ENCODE data around the gene AP3B1. TPM values are rescaled to one million over a fixed set of nuclear protein-coding genes. Genes with fewer than 3 reads are reported as not detected.

Gene AP3B1
- total and polyA plus RNA-seq, 8 donors: 42.4 to 61.2 (median 48.7) TPM

DNA sequence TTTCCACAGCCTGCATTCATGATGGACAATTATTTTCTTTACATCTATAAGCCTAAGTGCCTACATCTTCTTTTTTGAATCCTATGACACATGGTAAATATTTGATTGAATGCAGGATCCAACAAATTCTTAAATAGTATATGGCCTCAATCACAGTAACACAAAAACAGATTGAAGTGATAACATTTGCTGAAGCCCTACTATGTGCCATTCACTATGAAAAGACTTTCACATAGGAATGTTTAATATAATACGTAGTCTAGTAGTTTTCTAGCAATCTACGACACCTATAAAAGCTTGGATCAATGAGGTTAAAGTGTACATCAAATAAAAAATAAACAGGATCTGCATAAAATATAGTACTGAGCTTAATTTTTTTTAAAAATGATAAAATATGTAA lies 231.0 kb downstream of the AP3B1 start:
- DNase-seq (no peak), ATAC-seq (no peak)
- intact Hi-C loops (cut with DNase I): no loop called here

GRCh38 chr5:78062645-78063044 lies 231.9 kb downstream of the AP3B1 start:
- intact Hi-C loops (cut with DNase I): no loop called here
- ATAC-seq: no peak
- peaks cover 0 to 4% of the 10 kb centered on the region in 2 donors for H3K36me3 ChIP-seq

More for the DNA sequence above, 231.0 kb downstream of the AP3B1 start:
- H3K4me3 ChIP-seq: no peak overlapping the region
- peaks cover 0 to 15% of the 10 kb centered on the region in 2 donors for H3K9me3 ChIP-seq
- H3K36me3 ChIP-seq: peaks cover 0 to 4% of the 10 kb centered on the region in 2 donors
- no peaks in the 10 kb centered on the region for H3K4me1 ChIP-seq
- H3K27ac ChIP-seq: no peak overlapping the region
- H3K27me3 ChIP-seq: no peaks in the 10 kb centered on the region
- TF ChIP-seq, protein P1, sequence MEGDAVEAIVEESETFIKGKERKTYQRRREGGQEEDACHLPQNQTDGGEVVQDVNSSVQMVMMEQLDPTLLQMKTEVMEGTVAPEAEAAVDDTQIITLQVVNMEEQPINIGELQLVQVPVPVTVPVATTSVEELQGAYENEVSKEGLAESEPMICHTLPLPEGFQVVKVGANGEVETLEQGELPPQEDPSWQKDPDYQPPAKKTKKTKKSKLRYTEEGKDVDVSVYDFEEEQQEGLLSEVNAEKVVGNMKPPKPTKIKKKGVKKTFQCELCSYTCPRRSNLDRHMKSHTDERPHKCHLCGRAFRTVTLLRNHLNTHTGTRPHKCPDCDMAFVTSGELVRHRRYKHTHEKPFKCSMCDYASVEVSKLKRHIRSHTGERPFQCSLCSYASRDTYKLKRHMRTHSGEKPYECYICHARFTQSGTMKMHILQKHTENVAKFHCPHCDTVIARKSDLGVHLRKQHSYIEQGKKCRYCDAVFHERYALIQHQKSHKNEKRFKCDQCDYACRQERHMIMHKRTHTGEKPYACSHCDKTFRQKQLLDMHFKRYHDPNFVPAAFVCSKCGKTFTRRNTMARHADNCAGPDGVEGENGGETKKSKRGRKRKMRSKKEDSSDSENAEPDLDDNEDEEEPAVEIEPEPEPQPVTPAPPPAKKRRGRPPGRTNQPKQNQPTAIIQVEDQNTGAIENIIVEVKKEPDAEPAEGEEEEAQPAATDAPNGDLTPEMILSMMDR (IDR thresholded peaks at IDR 0.05): no peak

DNA sequence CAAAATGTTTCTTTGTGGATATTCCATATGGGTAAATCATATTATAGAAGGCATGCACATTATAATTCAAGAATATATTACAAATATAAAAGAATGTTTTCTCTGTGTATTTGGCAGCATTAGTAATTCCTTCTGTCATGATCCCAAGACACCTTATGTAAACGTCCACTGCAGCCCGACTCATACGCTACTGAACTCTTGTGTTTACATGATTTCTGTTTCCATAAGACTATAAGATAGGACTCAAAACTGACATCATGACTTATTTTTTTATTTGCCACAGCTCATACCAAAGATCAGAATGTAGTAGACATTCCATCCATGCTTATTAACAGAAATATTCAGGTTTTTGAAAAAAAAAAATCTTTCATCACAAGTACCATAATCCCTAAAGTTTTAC lies 234.1 kb downstream of the AP3B1 start:
- ATAC-seq: no peak
- H3K27me3 ChIP-seq: no peaks in the 10 kb centered on the region
- H3K27ac ChIP-seq: no peak overlapping the region
- H3K4me3 ChIP-seq: no peak overlapping the region
- TF ChIP-seq, protein P1 (IDR thresholded peaks at IDR 0.05): no peak
- intact Hi-C loops (cut with DNase I): no loop called here
- peaks cover 0 to 4% of the 10 kb centered on the region in 2 donors for H3K36me3 ChIP-seq
- no peaks in the 10 kb centered on the region for H3K9me3 ChIP-seq
- DNase-seq: no peak
- no peaks in the 10 kb centered on the region for H3K4me1 ChIP-seq

More at GRCh38 chr5:78062645-78063044, 231.9 kb downstream of the AP3B1 start:
- H3K4me3 ChIP-seq: no peak overlapping the region
- TF ChIP-seq, protein P1 (IDR thresholded peaks at IDR 0.05): no peak
- DNase-seq: peak in 1 of 4 donors; percentile 1
- H3K4me1 ChIP-seq: no peaks in the 10 kb centered on the region
- H3K9me3 ChIP-seq: peaks cover 0 to 7% of the 10 kb centered on the region in 2 donors
- no peaks in the 10 kb centered on the region for H3K27me3 ChIP-seq
- no peak overlapping the region for H3K27ac ChIP-seq

GRCh38 chr5:78058625-78059024 lies 235.9 kb downstream of the AP3B1 start:
- Histone ChIP-seq H3K4me1 (no peaks in the 10 kb centered on the region), H3K36me3 (no peaks in the 10 kb centered on the region), H3K9me3 (no peaks in the 10 kb centered on the region), H3K4me3 (no peak overlapping the region), H3K27ac (no peak overlapping the region), H3K27me3 (no peaks in the 10 kb centered on the region)
- ATAC-seq: no peak
- no peak for DNase-seq
- intact Hi-C loops (cut with DNase I): no loop called here
- TF ChIP-seq, protein P1 (IDR thresholded peaks at IDR 0.05): no peak

DNA sequence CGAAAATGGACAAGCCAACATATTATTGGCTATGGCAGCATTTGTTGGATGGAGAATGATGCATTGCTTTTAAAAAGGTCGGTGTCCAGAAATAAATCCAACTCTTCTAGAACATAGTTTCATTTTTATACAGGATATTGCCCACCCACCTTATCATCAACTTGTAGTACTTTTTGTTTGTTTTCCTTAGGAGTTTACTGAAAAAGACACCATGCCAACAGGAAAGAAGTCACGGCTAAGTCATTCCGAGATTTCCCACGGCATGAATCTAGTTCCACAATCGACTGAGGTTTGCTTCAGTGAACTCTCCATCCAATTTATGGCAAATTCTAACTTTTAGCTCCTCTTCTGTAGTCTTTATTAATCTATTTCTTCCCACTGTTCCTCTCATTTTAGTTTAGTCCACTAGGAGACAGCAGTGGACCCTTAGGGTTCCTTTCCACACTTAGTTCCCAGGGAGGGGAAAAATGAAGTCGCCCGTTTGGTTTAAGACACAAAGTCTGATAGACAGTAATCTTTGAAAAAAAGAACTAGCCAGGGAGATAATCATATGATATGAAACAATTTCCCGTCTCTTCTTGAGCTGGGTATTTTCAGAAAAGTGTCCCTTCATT lies 237.5 kb downstream of the AP3B1 start:
- ATAC-seq (no peak), DNase-seq (no peak)
- Histone ChIP-seq H3K4me3 (no peak overlapping the region), H3K9me3 (no peaks in the 10 kb centered on the region), H3K4me1 (no peaks in the 10 kb centered on the region), H3K36me3 (no peaks in the 10 kb centered on the region), H3K27me3 (no peaks in the 10 kb centered on the region), H3K27ac (peak overlapping the region in 1 of 2 donors; percentile 46)
- TF ChIP-seq, protein P1 (IDR thresholded peaks at IDR 0.05): no peak
- intact Hi-C loops (cut with DNase I): no loop called here

All from left lung (tissue), 10 donors.